Measurements from ENCODE around the gene GRK1.

Gene GRK1

DNA sequence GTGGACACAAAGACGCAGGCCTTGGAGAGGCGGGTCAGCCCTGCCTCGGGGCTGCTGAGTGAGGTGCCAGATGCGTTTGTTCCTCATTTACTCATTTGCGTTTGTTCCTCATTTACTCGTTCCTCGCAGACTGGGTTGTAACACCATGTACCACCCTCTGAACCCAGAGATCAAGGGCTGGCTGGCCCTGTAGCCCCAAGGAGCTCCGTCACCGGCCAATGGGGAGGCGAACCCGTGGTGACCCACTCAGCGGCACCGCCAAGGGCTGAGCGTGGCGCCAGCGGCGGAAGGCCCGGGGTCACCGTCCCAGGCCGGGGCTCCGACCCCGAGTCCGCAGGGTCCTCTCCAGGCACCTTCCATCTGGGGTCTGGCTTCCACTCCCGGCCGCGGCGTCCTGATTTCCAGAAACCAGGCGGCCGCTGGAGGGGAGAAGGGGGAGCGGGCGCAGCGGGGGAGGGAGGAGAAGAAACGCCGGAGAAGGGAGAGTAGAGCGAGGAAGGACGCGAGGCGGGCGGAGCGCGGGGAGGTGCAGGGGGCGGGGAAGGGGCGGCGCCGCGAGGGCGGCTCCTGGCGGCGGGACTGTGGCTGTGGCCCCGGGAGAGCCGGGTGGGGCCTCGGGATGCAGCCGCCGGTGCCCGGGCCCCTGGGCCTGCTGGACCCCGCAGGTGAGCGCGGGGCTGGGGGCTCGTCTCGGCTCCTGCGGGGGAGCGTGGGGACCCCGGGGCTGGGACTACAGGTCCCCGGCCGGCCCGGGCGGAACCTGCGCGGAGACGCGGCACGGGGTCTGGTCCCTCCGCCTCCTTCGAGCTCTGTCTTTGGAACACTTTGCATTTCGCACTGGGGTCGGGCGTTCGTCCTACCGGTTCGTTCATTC, 91.9 kb downstream of the GRK1 start, which contains the start of gene TMEM255B (continued):
- TF ChIP-seq, protein P1, sequence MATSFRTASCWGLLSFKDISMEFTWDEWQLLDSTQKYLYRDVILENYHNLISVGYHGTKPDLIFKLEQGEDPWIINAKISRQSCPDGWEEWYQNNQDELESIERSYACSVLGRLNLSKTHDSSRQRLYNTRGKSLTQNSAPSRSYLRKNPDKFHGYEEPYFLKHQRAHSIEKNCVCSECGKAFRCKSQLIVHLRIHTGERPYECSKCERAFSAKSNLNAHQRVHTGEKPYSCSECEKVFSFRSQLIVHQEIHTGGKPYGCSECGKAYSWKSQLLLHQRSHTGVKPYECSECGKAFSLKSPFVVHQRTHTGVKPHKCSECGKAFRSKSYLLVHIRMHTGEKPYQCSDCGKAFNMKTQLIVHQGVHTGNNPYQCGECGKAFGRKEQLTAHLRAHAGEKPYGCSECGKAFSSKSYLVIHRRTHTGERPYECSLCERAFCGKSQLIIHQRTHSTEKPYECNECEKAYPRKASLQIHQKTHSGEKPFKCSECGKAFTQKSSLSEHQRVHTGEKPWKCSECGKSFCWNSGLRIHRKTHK (tag by site-specific recombination; IDR thresholded peaks at IDR 0.05): no peak
- TF ChIP-seq ZNF621 (tag by site-specific recombination; IDR thresholded peaks at IDR 0.05): no peak
- TF ChIP-seq, protein P2, sequence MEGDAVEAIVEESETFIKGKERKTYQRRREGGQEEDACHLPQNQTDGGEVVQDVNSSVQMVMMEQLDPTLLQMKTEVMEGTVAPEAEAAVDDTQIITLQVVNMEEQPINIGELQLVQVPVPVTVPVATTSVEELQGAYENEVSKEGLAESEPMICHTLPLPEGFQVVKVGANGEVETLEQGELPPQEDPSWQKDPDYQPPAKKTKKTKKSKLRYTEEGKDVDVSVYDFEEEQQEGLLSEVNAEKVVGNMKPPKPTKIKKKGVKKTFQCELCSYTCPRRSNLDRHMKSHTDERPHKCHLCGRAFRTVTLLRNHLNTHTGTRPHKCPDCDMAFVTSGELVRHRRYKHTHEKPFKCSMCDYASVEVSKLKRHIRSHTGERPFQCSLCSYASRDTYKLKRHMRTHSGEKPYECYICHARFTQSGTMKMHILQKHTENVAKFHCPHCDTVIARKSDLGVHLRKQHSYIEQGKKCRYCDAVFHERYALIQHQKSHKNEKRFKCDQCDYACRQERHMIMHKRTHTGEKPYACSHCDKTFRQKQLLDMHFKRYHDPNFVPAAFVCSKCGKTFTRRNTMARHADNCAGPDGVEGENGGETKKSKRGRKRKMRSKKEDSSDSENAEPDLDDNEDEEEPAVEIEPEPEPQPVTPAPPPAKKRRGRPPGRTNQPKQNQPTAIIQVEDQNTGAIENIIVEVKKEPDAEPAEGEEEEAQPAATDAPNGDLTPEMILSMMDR (tag by site-specific recombination; IDR thresholded peaks at IDR 0.05): no peak
- no peak for TF ChIP-seq ZNF248 (tag by site-specific recombination; IDR thresholded peaks at IDR 0.05)
- no peak for TF ChIP-seq HOXA7 (CRISPR knock-in tag; IDR thresholded peaks at IDR 0.05; ENCODE audit: borderline replicate concordance)
- peak; percentile 67 for TF ChIP-seq SP2 (tag by site-specific recombination; IDR thresholded peaks at IDR 0.05)
- no peak for TF ChIP-seq ZNF221 (tag by site-specific recombination; IDR thresholded peaks at IDR 0.05; ENCODE audit: borderline replicate concordance)
- no peak for TF ChIP-seq ZNF366 (tag by site-specific recombination; conservative IDR thresholded peaks at IDR 0.05)
- TF ChIP-seq ZNF561 (tag by site-specific recombination; IDR thresholded peaks at IDR 0.05; ENCODE audit: borderline replicate concordance): peak; percentile 67; the same call in 1 of the 2 replicates
- no peak for TF ChIP-seq ZNF521 (tag by site-specific recombination; IDR thresholded peaks at IDR 0.05)
- TF ChIP-seq ZNF785 (tag by site-specific recombination; IDR thresholded peaks at IDR 0.05): no peak
- no peak for TF ChIP-seq ZNF157 (tag by site-specific recombination; IDR thresholded peaks at IDR 0.05)
- TF ChIP-seq ZNF16 (tag by site-specific recombination; IDR thresholded peaks at IDR 0.05; ENCODE audit: low read depth): no peak
- no peak for TF ChIP-seq FEZF1 (tag by site-specific recombination; IDR thresholded peaks at IDR 0.05)
- no peak for TF ChIP-seq ZNF670 (tag by site-specific recombination; IDR thresholded peaks at IDR 0.05; ENCODE audit: low read depth)
- no peak for TF ChIP-seq ZNF146 (tag by site-specific recombination; IDR thresholded peaks at IDR 0.05)
- TF ChIP-seq, protein P3, sequence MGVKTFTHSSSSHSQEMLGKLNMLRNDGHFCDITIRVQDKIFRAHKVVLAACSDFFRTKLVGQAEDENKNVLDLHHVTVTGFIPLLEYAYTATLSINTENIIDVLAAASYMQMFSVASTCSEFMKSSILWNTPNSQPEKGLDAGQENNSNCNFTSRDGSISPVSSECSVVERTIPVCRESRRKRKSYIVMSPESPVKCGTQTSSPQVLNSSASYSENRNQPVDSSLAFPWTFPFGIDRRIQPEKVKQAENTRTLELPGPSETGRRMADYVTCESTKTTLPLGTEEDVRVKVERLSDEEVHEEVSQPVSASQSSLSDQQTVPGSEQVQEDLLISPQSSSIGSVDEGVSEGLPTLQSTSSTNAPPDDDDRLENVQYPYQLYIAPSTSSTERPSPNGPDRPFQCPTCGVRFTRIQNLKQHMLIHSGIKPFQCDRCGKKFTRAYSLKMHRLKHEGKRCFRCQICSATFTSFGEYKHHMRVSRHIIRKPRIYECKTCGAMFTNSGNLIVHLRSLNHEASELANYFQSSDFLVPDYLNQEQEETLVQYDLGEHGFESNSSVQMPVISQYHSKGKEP (tag by site-specific recombination; IDR thresholded peaks at IDR 0.05): no peak
- no peak for TF ChIP-seq ZNF37A (tag by site-specific recombination; IDR thresholded peaks at IDR 0.05)
- TF ChIP-seq, protein P4, sequence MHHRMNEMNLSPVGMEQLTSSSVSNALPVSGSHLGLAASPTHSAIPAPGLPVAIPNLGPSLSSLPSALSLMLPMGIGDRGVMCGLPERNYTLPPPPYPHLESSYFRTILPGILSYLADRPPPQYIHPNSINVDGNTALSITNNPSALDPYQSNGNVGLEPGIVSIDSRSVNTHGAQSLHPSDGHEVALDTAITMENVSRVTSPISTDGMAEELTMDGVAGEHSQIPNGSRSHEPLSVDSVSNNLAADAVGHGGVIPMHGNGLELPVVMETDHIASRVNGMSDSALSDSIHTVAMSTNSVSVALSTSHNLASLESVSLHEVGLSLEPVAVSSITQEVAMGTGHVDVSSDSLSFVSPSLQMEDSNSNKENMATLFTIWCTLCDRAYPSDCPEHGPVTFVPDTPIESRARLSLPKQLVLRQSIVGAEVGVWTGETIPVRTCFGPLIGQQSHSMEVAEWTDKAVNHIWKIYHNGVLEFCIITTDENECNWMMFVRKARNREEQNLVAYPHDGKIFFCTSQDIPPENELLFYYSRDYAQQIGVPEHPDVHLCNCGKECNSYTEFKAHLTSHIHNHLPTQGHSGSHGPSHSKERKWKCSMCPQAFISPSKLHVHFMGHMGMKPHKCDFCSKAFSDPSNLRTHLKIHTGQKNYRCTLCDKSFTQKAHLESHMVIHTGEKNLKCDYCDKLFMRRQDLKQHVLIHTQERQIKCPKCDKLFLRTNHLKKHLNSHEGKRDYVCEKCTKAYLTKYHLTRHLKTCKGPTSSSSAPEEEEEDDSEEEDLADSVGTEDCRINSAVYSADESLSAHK (tag by site-specific recombination; IDR thresholded peaks at IDR 0.05): no peak
- no peak for TF ChIP-seq ZNF239 (tag by site-specific recombination; IDR thresholded peaks at IDR 0.05)
- TF ChIP-seq, protein P5, sequence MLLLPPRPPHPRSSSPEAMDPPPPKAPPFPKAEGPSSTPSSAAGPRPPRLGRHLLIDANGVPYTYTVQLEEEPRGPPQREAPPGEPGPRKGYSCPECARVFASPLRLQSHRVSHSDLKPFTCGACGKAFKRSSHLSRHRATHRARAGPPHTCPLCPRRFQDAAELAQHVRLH (tag by site-specific recombination; IDR thresholded peaks at IDR 0.05): no peak
- TF ChIP-seq ZNF560 (tag by site-specific recombination; IDR thresholded peaks at IDR 0.05; ENCODE audit: borderline replicate concordance): no peak
- no peak for TF ChIP-seq ZNF350 (tag by site-specific recombination; IDR thresholded peaks at IDR 0.05)
- no peak for TF ChIP-seq ZNF664 (tag by site-specific recombination; IDR thresholded peaks at IDR 0.05)
- no peak for TF ChIP-seq ZNF530 (tag by site-specific recombination; IDR thresholded peaks at IDR 0.05; ENCODE audit: low read depth)
- no peak for TF ChIP-seq ZNF302 (tag by site-specific recombination; IDR thresholded peaks at IDR 0.05; ENCODE audit: low read depth)

All from HEK293 (cell line).